GM19099 (cell line): ENCODE data around the gene ACSL6.

ENCODE experiments used
- POLR2A ChIP-seq: IDR thresholded peaks from 3 replicates; pipeline ENCODE4 v1.6.1; 2011; ENCODE audit warnings: low read depth; ENCODE audit not compliant: insufficient read length; ENCODE audit errors: extremely low read depth

Gene ACSL6

DNA sequence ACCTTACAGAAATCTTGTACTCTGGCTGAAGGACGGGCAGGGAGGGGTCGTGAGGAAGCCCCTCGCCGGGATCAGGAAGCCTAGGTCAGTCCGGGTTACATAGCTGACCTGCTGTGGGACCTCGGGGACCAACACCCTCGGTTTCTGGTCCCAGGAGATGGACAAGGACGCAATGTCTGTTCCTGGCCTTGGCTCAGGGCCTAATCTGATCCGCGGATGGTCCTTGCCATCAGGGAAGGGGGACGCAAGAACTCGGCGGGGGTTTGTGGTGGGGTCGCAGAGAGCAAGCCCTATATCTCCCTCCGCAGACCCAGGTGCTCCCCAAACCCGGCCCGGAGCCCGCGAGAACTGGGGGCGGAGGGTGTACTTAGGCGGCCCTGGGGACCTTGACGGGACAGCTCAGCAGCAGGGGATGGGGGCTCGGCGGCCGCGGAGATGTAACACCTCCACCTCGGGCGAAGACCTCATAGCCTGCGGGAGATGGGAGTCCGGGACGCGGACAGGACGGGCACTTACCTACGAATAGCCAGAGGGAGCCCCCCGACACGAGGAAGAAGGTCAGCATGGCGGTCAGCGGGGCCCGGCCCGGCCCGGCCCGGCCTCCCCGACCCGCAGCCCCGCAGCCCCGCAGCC is 353 bp downstream of the ACSL6 start:
- TF ChIP-seq POLR2A = no peak

DNA sequence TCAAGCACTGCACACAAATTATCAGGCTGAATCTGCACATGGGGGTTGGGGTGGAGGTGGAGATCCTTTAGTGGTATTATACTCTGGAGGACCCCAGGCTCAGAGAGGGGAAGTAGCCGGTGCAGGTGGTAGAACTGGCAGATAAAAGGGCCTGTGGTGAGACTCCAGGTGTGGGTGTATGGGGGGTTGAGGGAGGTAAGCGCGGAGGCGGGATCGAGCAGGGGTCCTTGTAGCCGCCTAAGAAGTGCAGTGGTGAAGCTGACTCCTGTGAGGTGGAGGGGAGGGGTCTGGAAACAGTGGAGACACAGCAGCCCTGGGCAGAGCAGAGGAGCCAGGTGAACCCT is 841 bp downstream of the ACSL6 start:
- TF ChIP-seq POLR2A = no peak

DNA sequence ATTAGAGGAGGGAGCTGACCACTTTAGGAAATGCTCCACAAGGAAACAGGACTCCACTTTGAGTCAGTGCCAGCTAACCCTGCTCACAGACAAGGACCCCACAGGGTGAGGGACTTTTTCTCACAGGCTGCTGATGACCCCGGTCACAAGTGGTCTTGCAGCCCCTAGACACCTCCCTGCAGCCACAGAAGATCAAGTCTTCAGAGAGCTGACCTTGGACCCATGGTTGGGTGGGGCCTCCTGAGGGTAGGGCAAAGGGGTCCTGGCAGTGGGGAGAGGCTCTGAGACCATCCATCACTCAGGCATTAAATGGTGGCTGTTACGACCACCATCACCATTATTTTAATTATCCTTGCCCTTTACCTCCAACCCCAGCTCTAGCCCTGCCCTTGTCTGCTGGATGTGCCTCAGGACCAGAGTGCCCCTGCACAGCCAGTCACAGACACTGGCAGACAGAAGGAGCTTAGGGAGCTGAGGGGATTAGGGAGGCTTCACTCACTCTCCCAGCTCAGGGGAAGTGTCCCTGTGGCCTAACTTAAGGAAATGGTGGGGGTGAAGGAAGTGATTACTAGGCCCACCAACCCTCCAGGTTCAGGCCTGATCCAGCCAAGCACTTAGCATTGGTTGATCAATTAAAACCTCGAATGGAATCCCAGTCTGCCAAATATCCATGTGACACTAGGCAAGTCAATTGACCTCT is 1.6 kb downstream of the ACSL6 start:
- no peak for TF ChIP-seq POLR2A

DNA sequence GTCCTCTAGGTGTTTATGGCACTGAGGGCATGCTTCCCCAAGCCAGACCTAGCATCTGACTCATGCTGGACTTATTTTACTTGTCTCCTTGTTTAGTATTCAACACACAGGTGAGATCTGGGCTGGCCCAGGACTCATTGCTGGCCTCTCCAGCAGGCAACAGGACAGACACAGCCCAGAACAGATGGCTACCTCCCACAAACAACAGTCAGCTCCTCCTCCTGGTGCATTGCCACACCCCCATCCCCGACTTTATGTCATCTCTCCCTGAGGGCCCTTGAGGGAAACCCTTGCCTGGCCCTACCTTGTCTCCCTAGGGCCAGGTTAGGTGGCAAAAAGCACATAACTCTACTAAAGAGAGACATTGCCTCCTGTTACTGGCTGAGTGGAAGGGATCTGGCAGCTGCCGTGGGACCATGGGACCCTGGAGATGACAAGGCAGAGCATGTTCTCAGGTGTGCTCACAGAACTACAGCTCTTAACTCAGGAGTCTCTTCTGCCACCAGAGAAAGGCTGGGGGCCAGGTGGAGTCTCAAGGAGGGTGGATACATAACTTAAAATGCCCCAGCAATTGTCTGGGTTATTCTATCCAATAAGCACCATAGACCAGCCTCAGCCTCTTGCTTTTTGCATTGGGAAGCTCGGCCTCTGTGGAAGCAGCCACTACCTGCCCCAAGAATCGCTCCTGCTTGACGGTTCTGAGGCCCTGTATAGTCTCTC is 2.3 kb downstream of the ACSL6 start:
- no peak for TF ChIP-seq POLR2A

DNA sequence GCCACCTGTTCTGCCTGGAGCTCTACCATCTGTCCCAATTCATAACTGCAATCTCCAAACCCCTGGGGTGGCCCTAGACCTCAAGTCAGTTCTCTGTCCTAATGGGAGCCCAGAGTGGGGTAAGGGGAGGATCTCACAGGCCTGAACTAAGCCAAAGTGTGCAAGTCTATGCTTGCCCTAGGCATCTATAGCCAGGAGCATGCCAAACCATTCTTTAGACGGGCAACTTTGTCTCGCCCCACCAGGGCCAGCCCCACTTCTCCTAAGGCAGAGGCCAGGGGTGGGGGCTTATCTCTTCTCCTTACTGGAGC is 3.3 kb downstream of the ACSL6 start:
- no peak for TF ChIP-seq POLR2A

DNA sequence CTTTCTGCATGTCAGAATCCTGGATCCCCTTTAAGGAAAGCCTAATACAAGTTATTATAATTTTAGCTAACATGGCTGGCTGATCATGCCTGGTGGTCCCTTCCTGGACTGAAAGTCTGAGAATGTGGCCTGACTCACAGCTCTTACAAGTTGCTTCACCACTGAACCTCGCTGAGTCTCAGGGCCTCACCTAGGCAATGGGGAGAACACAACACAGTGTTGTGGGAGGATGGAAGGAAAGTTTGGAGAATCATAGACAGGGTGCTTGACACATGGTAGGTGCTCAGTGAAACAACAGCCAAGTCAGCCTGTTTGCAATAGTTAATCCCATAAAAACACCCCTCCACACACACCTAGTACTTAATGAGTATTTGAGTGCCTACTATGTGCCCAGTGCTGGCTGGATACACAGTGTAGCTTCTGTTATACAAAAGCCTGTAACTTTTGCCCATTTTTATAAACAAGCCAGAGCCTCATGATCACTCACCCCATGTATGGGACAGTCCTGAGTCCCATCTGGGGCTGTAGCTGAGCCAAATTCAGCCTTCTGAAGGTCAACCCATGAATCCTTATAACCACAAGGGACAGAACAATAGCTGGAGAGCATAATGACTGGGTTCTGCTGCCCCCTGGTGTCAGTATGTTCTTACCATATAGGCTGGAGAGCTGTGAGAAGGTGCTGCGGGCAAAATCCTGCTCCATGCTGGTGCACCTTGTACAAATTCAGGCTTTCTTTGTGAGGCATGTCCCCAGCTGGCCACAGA is 3.9 kb downstream of the ACSL6 start:
- no peak for TF ChIP-seq POLR2A

DNA sequence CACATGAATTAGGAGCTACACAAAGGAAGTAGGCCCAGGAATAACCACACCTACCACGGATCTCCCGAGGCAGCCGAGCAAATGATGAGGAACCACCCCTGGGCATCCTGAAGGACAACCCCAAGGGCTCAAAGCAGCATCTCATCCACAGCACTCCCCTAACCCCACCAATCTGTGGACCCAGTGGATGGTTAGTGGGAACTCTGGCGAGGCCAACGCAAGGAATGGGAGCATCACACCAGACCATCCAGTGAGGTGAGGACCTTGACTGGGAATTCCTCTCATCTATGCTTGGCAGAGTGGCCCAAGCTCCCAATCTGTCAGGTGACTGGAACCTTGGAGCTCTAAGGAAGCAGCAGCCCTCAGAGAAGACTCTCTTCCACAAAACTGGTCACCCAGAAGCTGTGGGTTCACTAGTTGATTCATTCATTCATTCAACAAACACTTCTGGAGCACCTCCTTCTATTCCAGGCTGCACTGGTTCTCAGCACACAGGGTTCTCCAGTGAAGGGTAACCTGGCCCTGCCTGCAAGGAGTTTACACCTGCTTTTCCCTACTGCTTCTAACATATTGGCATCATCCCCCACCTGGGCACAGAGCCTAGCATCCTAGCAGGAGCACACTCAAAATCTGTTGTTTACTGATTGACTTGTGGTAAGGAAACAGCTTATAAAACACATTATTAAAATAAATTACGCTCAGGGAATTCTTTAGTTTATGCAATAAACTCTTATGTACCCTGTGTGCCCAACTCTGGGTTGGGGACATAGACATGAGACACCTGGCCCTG is 4.9 kb downstream of the ACSL6 start:
- no peak for TF ChIP-seq POLR2A

DNA sequence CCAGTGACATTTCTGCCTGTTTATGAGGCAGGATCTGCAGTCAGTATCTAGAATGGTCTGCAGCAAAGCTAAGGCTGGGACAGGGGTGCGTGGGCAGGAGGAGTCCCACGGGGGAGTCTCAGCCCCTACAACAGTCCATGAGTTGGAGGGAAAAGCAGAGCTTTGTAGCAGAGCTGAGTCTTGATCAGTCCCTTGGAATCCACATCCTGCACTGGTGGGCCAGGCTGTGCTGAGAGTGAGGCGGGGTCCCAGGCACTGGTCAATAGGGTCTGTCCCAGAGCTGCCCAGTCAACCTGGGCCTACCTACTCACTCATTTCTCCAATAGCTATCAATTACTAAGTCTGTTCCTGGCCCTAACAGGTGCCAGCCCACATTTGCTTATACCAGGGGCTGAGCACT is 5.9 kb downstream of the ACSL6 start:
- TF ChIP-seq POLR2A = no peak

DNA sequence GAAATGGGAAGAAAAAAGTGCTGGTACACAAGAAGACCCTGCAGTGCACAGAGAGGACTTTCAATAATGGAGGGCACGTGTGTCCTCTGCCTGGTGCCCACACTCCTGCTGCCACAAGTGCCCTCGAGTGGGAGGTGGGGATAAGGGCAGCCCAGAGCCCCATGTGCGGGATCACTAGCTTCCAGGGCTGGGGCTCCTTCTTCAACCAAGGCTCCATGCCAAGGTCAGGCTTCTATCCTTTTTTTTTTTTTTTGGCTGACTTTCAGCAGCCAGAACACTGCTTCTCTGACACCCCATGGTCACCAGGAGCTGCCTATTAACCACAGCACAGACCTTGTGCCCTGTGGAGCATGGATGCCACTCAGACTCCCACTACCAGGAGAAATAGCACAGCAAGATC is 7.5 kb downstream of the ACSL6 start:
- TF ChIP-seq POLR2A = no peak

DNA sequence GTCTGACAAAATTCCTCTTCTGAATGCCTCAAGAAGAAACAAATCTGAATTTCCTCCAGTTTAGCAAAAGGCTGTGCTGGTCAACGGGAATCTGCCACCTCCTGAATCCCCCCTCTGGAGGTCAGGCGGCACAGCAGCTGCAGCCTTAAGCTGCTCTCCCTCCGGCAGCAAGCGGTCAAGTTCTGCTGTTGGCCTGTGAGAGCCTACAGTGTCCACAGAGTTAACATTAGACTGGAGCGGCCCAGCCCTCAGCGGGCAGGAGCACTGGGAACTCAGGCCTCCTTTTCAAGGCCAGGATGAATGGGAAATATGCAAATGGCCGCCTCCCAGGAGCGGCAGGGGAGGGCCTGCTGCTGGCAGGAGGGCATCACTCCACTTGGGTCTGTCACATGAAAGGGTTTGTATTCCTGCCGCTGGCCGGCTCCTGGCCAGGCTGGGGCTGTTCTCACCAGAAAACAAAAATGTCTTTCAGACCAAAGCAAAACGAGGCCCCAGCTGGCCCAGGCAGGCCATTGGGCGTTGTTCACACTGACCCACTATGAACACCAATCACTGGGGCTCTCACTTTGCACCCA is 8.2 kb downstream of the ACSL6 start:
- no peak for TF ChIP-seq POLR2A

DNA sequence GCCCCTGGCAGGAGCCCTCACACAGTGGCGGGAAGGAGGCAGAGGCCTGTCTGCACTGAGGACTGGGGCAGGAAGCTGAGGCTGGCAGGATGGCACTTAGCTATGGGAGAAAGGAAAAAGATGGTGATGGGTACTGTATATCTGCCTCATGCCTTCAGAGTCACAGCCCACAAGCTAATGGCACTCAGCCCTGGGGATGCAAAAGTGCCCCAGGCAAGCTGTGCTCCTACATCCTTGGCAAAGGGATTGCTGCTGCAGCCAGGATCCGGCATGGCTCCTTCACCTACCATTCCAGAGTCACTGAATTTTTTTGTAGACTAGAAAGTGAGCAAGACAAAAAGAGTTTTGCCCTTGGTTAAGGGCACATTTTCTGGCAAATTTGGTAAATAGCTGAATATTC is 8.7 kb downstream of the ACSL6 start:
- no peak for TF ChIP-seq POLR2A

DNA sequence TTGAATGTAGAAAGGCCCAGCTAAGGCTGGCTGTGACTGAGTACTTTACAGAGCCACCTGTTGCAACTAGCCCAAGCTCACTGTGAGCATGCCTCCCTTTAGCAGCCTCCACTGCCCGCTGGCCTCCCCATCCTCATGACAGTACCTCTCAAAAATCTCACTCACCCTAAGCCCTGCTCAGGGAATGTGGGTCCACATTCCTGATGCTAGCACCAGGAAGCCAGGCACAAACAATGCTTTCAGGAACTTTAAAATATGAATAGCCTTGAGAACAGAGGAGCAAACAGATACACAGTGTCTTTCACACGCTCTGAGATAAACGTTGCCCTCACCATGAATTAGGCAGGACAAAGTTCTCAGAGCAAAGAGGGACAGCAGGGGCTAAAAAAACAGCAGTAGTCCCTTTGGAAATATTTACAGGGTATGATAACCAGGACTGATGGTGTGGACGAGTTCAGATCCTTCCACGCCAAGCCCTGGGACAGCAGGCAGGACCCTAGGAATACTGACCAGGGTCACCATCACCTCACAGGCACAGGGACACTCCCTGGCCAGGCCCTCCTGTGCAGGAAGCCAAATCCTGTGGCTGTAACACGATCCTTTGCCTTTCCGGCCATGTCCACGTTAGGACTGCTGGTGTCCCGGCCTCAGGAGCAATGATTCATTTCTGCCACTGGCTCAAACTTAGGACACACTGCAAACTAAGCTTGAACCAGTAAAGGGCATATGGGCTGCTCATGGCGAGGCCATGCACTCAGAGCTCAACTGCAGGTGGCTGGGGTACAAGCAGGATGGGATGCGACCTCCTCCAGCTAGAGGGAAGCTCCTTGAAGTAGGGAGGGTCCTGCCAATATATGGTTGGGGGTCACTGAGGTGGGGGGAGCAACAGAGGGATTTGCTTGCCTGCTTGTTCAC is 9.6 kb downstream of the ACSL6 start:
- TF ChIP-seq POLR2A = no peak

DNA sequence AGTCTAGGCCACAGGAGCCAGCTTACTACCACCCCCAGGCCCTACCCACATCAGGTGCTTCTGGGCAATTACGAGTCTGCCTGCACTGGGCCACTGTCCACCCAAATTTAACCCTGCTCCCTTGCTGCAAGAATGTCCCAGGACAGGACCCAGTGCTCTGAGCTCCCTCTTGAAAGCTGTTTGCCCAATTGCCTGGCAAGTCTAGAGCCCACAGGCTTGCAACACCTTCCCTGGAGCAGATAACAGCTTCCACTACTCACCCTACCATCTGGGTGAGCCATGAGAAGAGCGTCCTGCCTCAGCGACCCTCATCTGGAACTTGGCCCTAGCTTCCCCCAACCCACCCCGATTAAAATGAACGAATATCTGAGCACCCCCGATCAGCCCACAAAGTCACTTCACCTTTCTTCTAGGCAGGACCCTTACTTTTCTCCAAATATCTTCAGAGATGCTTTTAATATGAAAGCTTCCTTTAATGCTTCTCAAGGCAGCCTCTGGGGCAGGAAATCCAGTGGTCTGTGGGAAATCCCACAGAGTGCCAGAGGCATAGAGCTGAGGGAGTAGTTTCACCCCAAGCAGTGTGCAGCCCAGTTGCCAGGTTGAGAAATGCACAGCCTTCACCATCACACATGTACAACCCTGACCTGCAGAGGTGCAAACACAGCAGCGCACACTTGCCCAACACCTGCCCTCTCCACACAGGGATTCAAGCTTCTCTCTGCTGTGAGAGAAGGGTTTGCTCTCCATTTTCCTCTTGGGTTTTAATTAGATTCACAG is 10.6 kb downstream of the ACSL6 start:
- no peak for TF ChIP-seq POLR2A
